Measurements from ENCODE around the gene SH3GL1. TPM values are rescaled to one million over a fixed set of nuclear protein-coding genes. Genes with fewer than 3 reads are reported as not detected.

Gene SH3GL1
- total RNA-seq, 2 experiments from 2014 or later, result 33.2 to 38.9 TPM

- Histone ChIP-seq H3K27ac (ENCODE audit: low read depth, low read length, poor library complexity, severe bottlenecking) (no peak overlapping the region), H3K4me1 (ENCODE audit: insufficient read depth, low read length, poor library complexity, severe bottlenecking) (no peaks in the 10 kb centered on the region), H3K4me2 (ENCODE audit: low read length) (no peak overlapping the region), H3K79me2 (ENCODE audit: insufficient read depth, low read depth, low read length) (no peaks in the 10 kb centered on the region), H3K9me2 (ENCODE audit: insufficient read depth, low read length) (no peaks in the 10 kb centered on the region), H3K4me3 (ENCODE audit: low read depth, low read length, poor library complexity, severe bottlenecking) (no peak overlapping the region), H4K20me1 (ENCODE audit: insufficient read depth, low read length) (no peaks in the 10 kb centered on the region), H2AFZ (ENCODE audit: low read length) (no peak overlapping the region), H3K36me3 (ENCODE audit: insufficient read depth, low read length) (no peaks in the 10 kb centered on the region), H3K9me3 (ENCODE audit: low read length) (0 out of 2 replicates have a peak, but pooled peaks cover 8% of the 10 kb centered on the region)
- DNase-seq (ENCODE audit: low spot score), result no peak
- intact Hi-C loops (cut with micrococcal nuclease; ENCODE audit: unreplicated experiment), result no loop called here
- ChIA-PET POLR2A (interaction anchor here (0.7 to 1.7 kb wide), 2 partner anchors 10 to 15 kb away, joined by 3 to 4 read pairs; no protein-coding TSS in a partner anchor), CTCF (ENCODE audit: unreplicated experiment) (interaction anchor here (0.5 kb wide), 2 partner anchors 17 to 51 kb away, joined by 3 read pairs; no protein-coding TSS in a partner anchor)
- no TSS peak for BruUV-seq (replicated peaks)
- no peak for TF ChIP-seq EZH2phosphoT487 (IDR thresholded peaks at IDR 0.05; ENCODE audit: borderline replicate concordance, low read depth, low read length)
- TF ChIP-seq, protein P1, sequence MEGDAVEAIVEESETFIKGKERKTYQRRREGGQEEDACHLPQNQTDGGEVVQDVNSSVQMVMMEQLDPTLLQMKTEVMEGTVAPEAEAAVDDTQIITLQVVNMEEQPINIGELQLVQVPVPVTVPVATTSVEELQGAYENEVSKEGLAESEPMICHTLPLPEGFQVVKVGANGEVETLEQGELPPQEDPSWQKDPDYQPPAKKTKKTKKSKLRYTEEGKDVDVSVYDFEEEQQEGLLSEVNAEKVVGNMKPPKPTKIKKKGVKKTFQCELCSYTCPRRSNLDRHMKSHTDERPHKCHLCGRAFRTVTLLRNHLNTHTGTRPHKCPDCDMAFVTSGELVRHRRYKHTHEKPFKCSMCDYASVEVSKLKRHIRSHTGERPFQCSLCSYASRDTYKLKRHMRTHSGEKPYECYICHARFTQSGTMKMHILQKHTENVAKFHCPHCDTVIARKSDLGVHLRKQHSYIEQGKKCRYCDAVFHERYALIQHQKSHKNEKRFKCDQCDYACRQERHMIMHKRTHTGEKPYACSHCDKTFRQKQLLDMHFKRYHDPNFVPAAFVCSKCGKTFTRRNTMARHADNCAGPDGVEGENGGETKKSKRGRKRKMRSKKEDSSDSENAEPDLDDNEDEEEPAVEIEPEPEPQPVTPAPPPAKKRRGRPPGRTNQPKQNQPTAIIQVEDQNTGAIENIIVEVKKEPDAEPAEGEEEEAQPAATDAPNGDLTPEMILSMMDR (conservative IDR thresholded peaks at IDR 0.05; ENCODE audit: low read length), result no peak
Measured at GRCh38 chr19:4319067-4319718, 81.2 kb downstream of the SH3GL1 start.

- BruUV-seq (replicated peaks), result no TSS peak
- 0 out of 2 replicates have a peak, but pooled peaks cover 8% of the 10 kb centered on the region for H3K9me3 ChIP-seq (ENCODE audit: low read length)
- H3K9me2 ChIP-seq (ENCODE audit: insufficient read depth, low read length), result no peaks in the 10 kb centered on the region
- TF ChIP-seq, protein P1 (conservative IDR thresholded peaks at IDR 0.05; ENCODE audit: low read length), result no peak
- TF ChIP-seq EZH2phosphoT487 (IDR thresholded peaks at IDR 0.05; ENCODE audit: borderline replicate concordance, low read depth, low read length), result no peak
- DNase-seq (ENCODE audit: low spot score), result no peak
- intact Hi-C loops (cut with micrococcal nuclease; ENCODE audit: unreplicated experiment), result no loop called here
- H3K36me3 ChIP-seq (ENCODE audit: insufficient read depth, low read length), result no peaks in the 10 kb centered on the region
- no peaks in the 10 kb centered on the region for H4K20me1 ChIP-seq (ENCODE audit: insufficient read depth, low read length)
- no peak overlapping the region for H2AFZ ChIP-seq (ENCODE audit: low read length)
- POLR2A ChIA-PET, result no interaction called here
- no peak overlapping the region for H3K4me2 ChIP-seq (ENCODE audit: low read length)
- CTCF ChIA-PET (ENCODE audit: unreplicated experiment), result interaction anchor here (0.5 kb wide), 1 partner anchor 18 kb away, joined by 3 read pairs; no protein-coding TSS in a partner anchor
- no peak overlapping the region for H3K27ac ChIP-seq (ENCODE audit: low read depth, low read length, poor library complexity, severe bottlenecking)
- H3K79me2 ChIP-seq (ENCODE audit: insufficient read depth, low read depth, low read length), result no peaks in the 10 kb centered on the region
- H3K4me3 ChIP-seq (ENCODE audit: low read depth, low read length, poor library complexity, severe bottlenecking), result no peak overlapping the region
- no peaks in the 10 kb centered on the region for H3K4me1 ChIP-seq (ENCODE audit: insufficient read depth, low read length, poor library complexity, severe bottlenecking)
Measured at GRCh38 chr19:4318460-4318859, 81.9 kb downstream of the SH3GL1 start.

DNA sequence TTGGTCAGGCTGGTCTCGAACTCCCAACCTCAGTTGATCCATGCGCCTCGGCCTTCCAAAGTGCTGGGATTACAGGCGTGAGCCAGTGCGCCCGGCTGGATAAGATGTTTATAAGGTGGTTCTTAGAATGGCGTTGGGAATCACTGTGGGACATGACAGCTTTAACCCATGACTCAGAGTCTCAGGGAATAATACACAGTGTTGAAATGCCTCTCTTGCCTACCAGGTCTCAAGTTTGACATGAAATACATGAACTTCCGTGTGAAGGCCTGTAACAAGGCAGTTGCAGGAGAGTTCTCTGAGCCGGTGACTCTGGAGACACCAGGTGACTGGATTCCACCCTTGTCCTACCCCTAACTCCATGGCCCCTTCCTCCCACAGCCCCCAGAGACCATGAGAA is 83.4 kb downstream of the SH3GL1 start:
- Histone ChIP-seq H3K9me3 (ENCODE audit: low read length) (0 out of 2 replicates have a peak, but pooled peaks cover 8% of the 10 kb centered on the region), H3K4me2 (ENCODE audit: low read length) (no peak overlapping the region), H2AFZ (ENCODE audit: low read length) (no peak overlapping the region), H3K4me1 (ENCODE audit: insufficient read depth, low read length, poor library complexity, severe bottlenecking) (no peaks in the 10 kb centered on the region), H3K79me2 (ENCODE audit: insufficient read depth, low read depth, low read length) (no peaks in the 10 kb centered on the region), H4K20me1 (ENCODE audit: insufficient read depth, low read length) (no peaks in the 10 kb centered on the region), H3K9me2 (ENCODE audit: insufficient read depth, low read length) (no peaks in the 10 kb centered on the region), H3K27ac (ENCODE audit: low read depth, low read length, poor library complexity, severe bottlenecking) (no peak overlapping the region), H3K36me3 (ENCODE audit: insufficient read depth, low read length) (no peaks in the 10 kb centered on the region), H3K4me3 (ENCODE audit: low read depth, low read length, poor library complexity, severe bottlenecking) (no peak overlapping the region)
- intact Hi-C loops (cut with micrococcal nuclease; ENCODE audit: unreplicated experiment), result no loop called here
- CTCF ChIA-PET (ENCODE audit: unreplicated experiment), result no interaction called here
- DNase-seq (ENCODE audit: low spot score), result no peak
- POLR2A ChIA-PET, result no interaction called here
- no peak for TF ChIP-seq EZH2phosphoT487 (IDR thresholded peaks at IDR 0.05; ENCODE audit: borderline replicate concordance, low read depth, low read length)
- TF ChIP-seq, protein P1 (conservative IDR thresholded peaks at IDR 0.05; ENCODE audit: low read length), result no peak
- BruUV-seq (replicated peaks), result no TSS peak

Data from OCI-LY7 (cell line).